ENCODE measurements around the gene POP5. TPM values are rescaled to one million over a fixed set of nuclear protein-coding genes. Genes with fewer than 3 reads are reported as not detected.
"Not testable (repeated sequence)": the region's sequence is repeated elsewhere in the genome, so short reads cannot be mapped to it uniquely, and the experiment has no call there.

Gene POP5
- polyA plus RNA-seq, 3 donors = 57.2 to 78.7 (median 61.2) TPM

DNA sequence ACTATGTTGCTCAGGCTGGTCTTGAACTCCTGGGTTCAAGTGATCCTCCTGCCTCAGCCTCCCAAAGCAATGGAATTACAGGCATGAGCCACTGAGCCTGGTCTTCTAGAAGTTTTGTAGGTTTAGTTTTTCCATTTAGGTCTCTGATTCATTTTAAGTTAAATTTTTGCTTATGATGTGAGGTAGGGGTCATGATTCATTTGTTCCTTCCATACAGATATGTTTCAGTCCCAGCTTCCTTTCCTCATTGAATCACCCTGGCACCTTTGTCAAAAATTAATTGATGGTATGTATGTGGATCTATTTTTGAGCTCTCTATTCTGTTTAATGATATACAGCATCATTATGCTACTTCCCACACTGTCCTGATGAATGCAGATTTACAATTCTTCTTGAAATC, 33.6 kb upstream of the POP5 start:
- Histone ChIP-seq H3K79me2 (ENCODE audit: insufficient read depth, low read length) (no peaks in the 10 kb centered on the region), H4K20me1 (ENCODE audit: insufficient read depth, low read length) (no peaks in the 10 kb centered on the region), H3K4me1 (ENCODE audit: control insufficient read depth in 1 of 2, insufficient read depth in 2 of 2, low read length in 2 of 2) (peaks cover 0 to 4% of the 10 kb centered on the region in 2 donors), H3K4me2 (replicated peaks; ENCODE audit: extremely low read depth, low read length, poor library complexity, severe bottlenecking) (no peak overlapping the region), H3K9ac (ENCODE audit: insufficient read depth, low read length, poor library complexity, severe bottlenecking) (no peak overlapping the region), H3K27me3 (ENCODE audit: control insufficient read depth in 2 of 2, insufficient read depth in 2 of 2, low read length in 2 of 2) (peaks cover 3 to 8% of the 10 kb centered on the region in 2 donors), H2AFZ (ENCODE audit: insufficient read depth, low read depth, low read length, poor library complexity, severe bottlenecking) (no peak overlapping the region), H3K27ac (ENCODE audit: low read depth in 1 of 2, low read length in 2 of 2) (no peak overlapping the region), H3K4me3 (replicated peaks in 1 of 3; ENCODE audit: low read depth in 2 of 3, low read length in 3 of 3) (no peak overlapping the region), H3K9me3 (replicated peaks in 1 of 2; ENCODE audit: control insufficient read depth in 1 of 2, insufficient read depth in 1 of 2, low read length in 2 of 2) (no peaks in the 10 kb centered on the region), H3K36me3 (replicated peaks in 1 of 2; ENCODE audit: control insufficient read depth in 1 of 2, insufficient read depth in 2 of 2, low read length in 2 of 2) (no peaks in the 10 kb centered on the region)
- H3K4me1 Mint-ChIP-seq = peaks cover 9% of the 10 kb centered on the region
- no peaks in the 10 kb centered on the region for H3K36me3 Mint-ChIP-seq
- no peak for DNase-seq
- peaks cover 8 to 26% (median 11%) of the 10 kb centered on the region in 3 donors for H3K27me3 Mint-ChIP-seq (ENCODE audit: low read depth in 3 of 3)
- peaks cover 0 to 12% (median 1%) of the 10 kb centered on the region in 7 donors for H3K9me3 Mint-ChIP-seq
- H3K27ac Mint-ChIP-seq = no peak overlapping the region
- TF ChIP-seq CTCF (IDR thresholded peaks at IDR 0.05) = no peak
- intact Hi-C loops (cut with micrococcal nuclease) = no loop called here
- H3K4me3 Mint-ChIP-seq = no peak overlapping the region

DNA sequence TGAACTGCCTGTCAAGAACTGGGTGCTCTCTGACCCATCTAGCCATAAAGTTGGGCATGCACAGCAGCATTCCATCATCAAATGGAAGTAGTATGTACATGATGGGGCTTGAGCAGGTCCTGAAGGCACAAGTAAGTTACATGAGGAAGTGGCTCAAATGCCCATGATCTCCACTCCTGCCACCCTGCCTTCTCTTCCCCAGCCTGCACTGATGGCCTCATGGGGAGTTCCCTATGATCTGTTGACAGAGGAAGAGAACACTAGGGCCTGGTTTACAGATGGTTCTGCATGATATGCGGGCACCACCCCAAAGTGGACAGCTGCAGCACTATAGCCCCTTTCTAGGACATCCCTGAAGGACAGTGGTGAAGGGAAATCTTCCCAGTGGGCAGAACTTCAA, 30.3 kb upstream of the POP5 start:
- H2AFZ ChIP-seq (ENCODE audit: insufficient read depth, low read depth, low read length, poor library complexity, severe bottlenecking); H3K4me1 ChIP-seq (ENCODE audit: control insufficient read depth in 1 of 2, insufficient read depth in 2 of 2, low read length in 2 of 2); H4K20me1 ChIP-seq (ENCODE audit: insufficient read depth, low read length); H3K9me3 Mint-ChIP-seq; H3K4me1 Mint-ChIP-seq; H3K4me2 ChIP-seq (replicated peaks; ENCODE audit: extremely low read depth, low read length, poor library complexity, severe bottlenecking); intact Hi-C loops (cut with micrococcal nuclease); H3K9me3 ChIP-seq (replicated peaks in 1 of 2; ENCODE audit: control insufficient read depth in 1 of 2, insufficient read depth in 1 of 2, low read length in 2 of 2); H3K36me3 ChIP-seq (replicated peaks in 1 of 2; ENCODE audit: control insufficient read depth in 1 of 2, insufficient read depth in 2 of 2, low read length in 2 of 2); H3K36me3 Mint-ChIP-seq; H3K4me3 ChIP-seq (replicated peaks in 1 of 3; ENCODE audit: low read depth in 2 of 3, low read length in 3 of 3); H3K9ac ChIP-seq (ENCODE audit: insufficient read depth, low read length, poor library complexity, severe bottlenecking); H3K27ac ChIP-seq (ENCODE audit: low read depth in 1 of 2, low read length in 2 of 2); H3K4me3 Mint-ChIP-seq; H3K27me3 ChIP-seq (ENCODE audit: control insufficient read depth in 2 of 2, insufficient read depth in 2 of 2, low read length in 2 of 2); H3K27me3 Mint-ChIP-seq (ENCODE audit: low read depth in 3 of 3); H3K79me2 ChIP-seq (ENCODE audit: insufficient read depth, low read length): not testable (repeated sequence)
- DNase-seq = peak in 2 of 3 donors; percentile 9 to 31
- peak overlapping the region in 2 of 7 donors; percentile 42 to 65 for H3K27ac Mint-ChIP-seq
- WGBS (ENCODE audit: insufficient coverage) = 100% methylated on average over 1 of the region's 1 CpG

All from CD14-positive monocyte (primary cell).